ENCODE data around the gene TERT. TPM values are rescaled to one million over a fixed set of nuclear protein-coding genes. Genes with fewer than 3 reads are reported as not detected.

The TERT gene
- total and polyA plus RNA-seq, 2 of the 4 experiments (the other 2 are of a cell fraction): not detected

DNA sequence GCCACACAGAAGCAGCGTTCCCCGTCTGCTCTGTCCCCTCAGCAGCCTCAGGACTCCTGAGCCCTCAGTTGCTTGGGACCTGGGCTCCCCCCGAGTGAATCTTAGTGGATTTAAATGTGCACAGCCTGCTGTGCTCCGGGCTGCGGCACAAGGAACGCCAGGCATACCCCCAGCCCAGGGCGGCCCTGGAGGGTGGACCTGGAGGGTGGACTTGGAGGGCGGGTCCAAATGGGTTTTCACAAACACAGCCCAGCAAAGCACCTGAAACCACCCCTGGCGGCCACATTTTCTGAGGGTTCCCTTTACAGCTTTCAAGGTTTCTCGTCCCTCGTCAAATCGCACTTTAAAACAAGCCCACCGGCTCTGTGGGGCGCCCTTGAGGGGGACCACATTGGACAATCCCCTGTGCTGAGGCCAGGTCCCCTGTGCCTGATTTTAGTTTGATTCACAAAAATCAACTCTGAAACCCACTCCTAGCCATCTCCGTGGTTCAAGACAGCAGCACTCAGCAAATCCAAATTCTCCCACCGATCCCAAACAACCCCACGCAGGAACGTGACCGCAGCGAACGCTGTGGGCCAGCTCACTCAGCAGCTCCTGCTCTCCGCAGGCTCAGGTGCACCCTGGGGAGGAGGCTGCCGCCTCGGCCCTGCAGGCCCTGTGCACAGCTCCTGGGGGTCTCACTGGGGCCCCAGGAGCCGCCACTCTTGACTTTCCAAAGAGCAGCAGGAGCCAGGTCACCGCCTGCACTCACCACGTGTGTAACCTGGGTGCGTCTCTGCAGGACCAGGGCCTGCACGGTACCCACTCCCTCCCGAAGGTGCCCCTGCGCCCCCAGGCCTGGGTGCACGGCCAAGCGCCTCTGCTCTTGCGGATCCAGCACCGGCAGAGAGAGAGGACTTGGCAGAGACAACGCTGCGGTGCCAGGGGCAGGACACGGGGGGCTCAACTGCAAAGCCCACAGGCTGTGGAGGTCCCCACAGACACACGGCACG lies 29.1 kb downstream of the TERT start:
- H3K14ac ChIP-seq (replicated peaks; ENCODE audit: low read depth, low read length): no peak overlapping the region
- no peak overlapping the region for H4K91ac ChIP-seq (ENCODE audit: insufficient read depth, low read depth, low read length)
- in situ Hi-C loops (cut with MboI; ENCODE audit: low sequenced_read_pairs) (no loop called here), dilution Hi-C loops (cut with HindIII; ENCODE audit: low sequenced_read_pairs, unreplicated experiment) (no loop called here), intact Hi-C loops (cut with micrococcal nuclease) (no loop called here)
- no peaks in the 10 kb centered on the region for H3K4me1 ChIP-seq (ENCODE audit: control insufficient read depth, insufficient read depth, low read length)
- H2BK120ac ChIP-seq (ENCODE audit: low read depth, low read length): no peak overlapping the region
- H2AK5ac ChIP-seq (ENCODE audit: low read depth, low read length): no peak overlapping the region
- H3K9me3 ChIP-seq (ENCODE audit: control insufficient read depth, insufficient read depth, low read length): peaks cover 42% of the 10 kb centered on the region
- 74% methylated on average over 6 of the region's 40 CpGs; no CpG with 5 or more reads in 1 of the 2 experiments for WGBS, 2 experiments (ENCODE audit: extremely low coverage in 2 of 2, insufficient read length in 1 of 2)
- H3K23ac ChIP-seq (ENCODE audit: low read depth, low read length): no peak overlapping the region
- H2BK5ac ChIP-seq (ENCODE audit: low read depth, low read length, poor library complexity, severe bottlenecking): no peak overlapping the region
- no peak overlapping the region for H3K27ac ChIP-seq (ENCODE audit: insufficient read depth, low read length)
- no peak overlapping the region for H3K56ac ChIP-seq (ENCODE audit: extremely low read depth, insufficient read depth, low read length)
- H2BK20ac ChIP-seq (ENCODE audit: low read depth, low read length): no peak overlapping the region
- no peaks in the 10 kb centered on the region for H3K36me3 ChIP-seq (ENCODE audit: control insufficient read depth, insufficient read depth, low read length)
- H3K4me2 ChIP-seq (ENCODE audit: low read depth, low read length): no peak overlapping the region
- no peak overlapping the region for H4K8ac ChIP-seq (ENCODE audit: low read depth in 2 of 2, low read length in 2 of 2)
- no peak overlapping the region for H3K4me3 ChIP-seq (ENCODE audit: insufficient read depth, low read depth, low read length)
- H3K9me1 ChIP-seq (ENCODE audit: insufficient read depth, low read length): no peaks in the 10 kb centered on the region
- H4K20me1 ChIP-seq (ENCODE audit: insufficient read depth, low read length): no peaks in the 10 kb centered on the region
- H2AFZ ChIP-seq (replicated peaks; ENCODE audit: low read length, poor library complexity): no peak overlapping the region
- ATAC-seq (ENCODE audit: low read depth) (no peak), DNase-seq (no peak)
- H3K79me1 ChIP-seq (ENCODE audit: low read depth in 1 of 2, low read length in 2 of 2): no peaks in the 10 kb centered on the region
- CTCF ChIA-PET: no interaction called here
- TF ChIP-seq FOS (IDR thresholded peaks at IDR 0.05; ENCODE audit: low read depth, low read length): no peak
- TF ChIP-seq CEBPB (IDR thresholded peaks at IDR 0.05; ENCODE audit: low read depth, low read length): no peak
- TF ChIP-seq RFX5 (IDR thresholded peaks at IDR 0.05; ENCODE audit: low read depth, low read length): no peak
- no peak for TF ChIP-seq RCOR1 (IDR thresholded peaks at IDR 0.05; ENCODE audit: insufficient replicate concordance, low read length)
- no peak overlapping the region for H4K5ac ChIP-seq (ENCODE audit: low read depth, low read length)
- no peak overlapping the region for H3K18ac ChIP-seq (ENCODE audit: low read depth, low read length)
- H3K4ac ChIP-seq (ENCODE audit: low read depth, low read length): no peak overlapping the region
- no peak overlapping the region for H3K9ac ChIP-seq (ENCODE audit: low read depth, low read length)
- no peak overlapping the region for H2AK9ac ChIP-seq (replicated peaks; ENCODE audit: low read depth, low read length, poor library complexity)
- BruUV-seq (replicated peaks): no TSS peak
- H3K27me3 ChIP-seq (ENCODE audit: control insufficient read depth, insufficient read depth, low read length): no peaks in the 10 kb centered on the region
- POLR2A ChIA-PET (ENCODE audit: unreplicated experiment): no interaction called here
- no peak overlapping the region for H2BK15ac ChIP-seq (ENCODE audit: low read depth, low read length)
